ENCODE data around the gene CSK. TPM values are rescaled to one million over a fixed set of nuclear protein-coding genes. Genes with fewer than 3 reads are reported as not detected.
A peak's percentile ranks its signal among the peaks of the same experiment; 100 is the strongest.

CSK gene
- total RNA-seq, 2 donors from 2014 or later, result 64.3 to 68.5 TPM

- TF ChIP-seq CTCF (conservative IDR thresholded peaks at IDR 0.05), result no peak
- peak; percentile 93 for DNase-seq
- WGBS, 2 experiments (ENCODE audit: insufficient coverage in 1 of 2, insufficient read length in 1 of 2), result 43 to 48% methylated on average over 10 to 13 of the region's 13 CpGs
- H3K4me3 Mint-ChIP-seq, result no peak overlapping the region
- H3K27ac Mint-ChIP-seq, result peak overlapping the region; percentile 80
- H3K36me3 ChIP-seq (ENCODE audit: control insufficient read depth, insufficient read depth, low read length), result no peaks in the 10 kb centered on the region
- H3K9ac ChIP-seq (ENCODE audit: extremely low read depth, low read length, poor library complexity, severe bottlenecking), result no peak overlapping the region
- peaks cover 16% of the 10 kb centered on the region for H3K27me3 Mint-ChIP-seq (ENCODE audit: insufficient read depth)
- H3K4me1 Mint-ChIP-seq, result peaks cover 43% of the 10 kb centered on the region
- H3K4me1 ChIP-seq (ENCODE audit: control insufficient read depth, insufficient read depth, low read length), result peaks cover 17% of the 10 kb centered on the region
- no peaks in the 10 kb centered on the region for H3K9me3 Mint-ChIP-seq
- peak overlapping the region; percentile 38 for H3K27ac ChIP-seq (ENCODE audit: low read depth, low read length)
- H3K4me3 ChIP-seq (ENCODE audit: low read length), result no peak overlapping the region
- no peaks in the 10 kb centered on the region for H3K9me3 ChIP-seq (ENCODE audit: control insufficient read depth, low read length)
- no peaks in the 10 kb centered on the region for H3K27me3 ChIP-seq (ENCODE audit: control insufficient read depth, insufficient read depth, low read length, poor library complexity, severe bottlenecking)
- H3K36me3 Mint-ChIP-seq (ENCODE audit: low read depth), result no peaks in the 10 kb centered on the region
These were observed 4.8 kb upstream of the CSK start for GRCh38 chr15:74776821-74777768.

GRCh38 chr15:74777769-74778598 lies 3.9 kb upstream of the CSK start:
- H3K9me3 Mint-ChIP-seq, result no peaks in the 10 kb centered on the region
- peak overlapping the region; percentile 27 for H3K27ac Mint-ChIP-seq
- H3K27ac ChIP-seq (ENCODE audit: low read depth, low read length), result peak overlapping the region; percentile 38
- DNase-seq, result no peak
- no peak overlapping the region for H3K4me3 ChIP-seq (ENCODE audit: low read length)
- H3K27me3 Mint-ChIP-seq (ENCODE audit: insufficient read depth), result peaks cover 16% of the 10 kb centered on the region
- peaks cover 18% of the 10 kb centered on the region for H3K4me1 ChIP-seq (ENCODE audit: control insufficient read depth, insufficient read depth, low read length)
- H3K36me3 Mint-ChIP-seq (ENCODE audit: low read depth), result no peaks in the 10 kb centered on the region
- H3K27me3 ChIP-seq (ENCODE audit: control insufficient read depth, insufficient read depth, low read length, poor library complexity, severe bottlenecking), result no peaks in the 10 kb centered on the region
- 85 to 88% methylated on average over 5 to 6 of the region's 6 CpGs for WGBS, 2 experiments (ENCODE audit: insufficient coverage in 1 of 2, insufficient read length in 1 of 2)
- H3K9ac ChIP-seq (ENCODE audit: extremely low read depth, low read length, poor library complexity, severe bottlenecking), result no peak overlapping the region
- peaks cover 42% of the 10 kb centered on the region for H3K4me1 Mint-ChIP-seq
- no peak overlapping the region for H3K4me3 Mint-ChIP-seq
- TF ChIP-seq CTCF (conservative IDR thresholded peaks at IDR 0.05), result no peak
- no peaks in the 10 kb centered on the region for H3K9me3 ChIP-seq (ENCODE audit: control insufficient read depth, low read length)
- no peaks in the 10 kb centered on the region for H3K36me3 ChIP-seq (ENCODE audit: control insufficient read depth, insufficient read depth, low read length)

- no peak overlapping the region for H3K27ac Mint-ChIP-seq
- no peaks in the 10 kb centered on the region for H3K9me3 ChIP-seq (ENCODE audit: control insufficient read depth, low read length)
- WGBS, 2 experiments (ENCODE audit: insufficient coverage in 1 of 2, insufficient read length in 1 of 2), result 88 to 100% methylated on average over 1 to 5 of the region's 5 CpGs
- TF ChIP-seq CTCF (conservative IDR thresholded peaks at IDR 0.05), result no peak
- no peak overlapping the region for H3K27ac ChIP-seq (ENCODE audit: low read depth, low read length)
- no peaks in the 10 kb centered on the region for H3K36me3 ChIP-seq (ENCODE audit: control insufficient read depth, insufficient read depth, low read length)
- no peak overlapping the region for H3K4me3 Mint-ChIP-seq
- H3K36me3 Mint-ChIP-seq (ENCODE audit: low read depth), result no peaks in the 10 kb centered on the region
- H3K27me3 Mint-ChIP-seq (ENCODE audit: insufficient read depth), result peaks cover 16% of the 10 kb centered on the region
- no peak for DNase-seq
- H3K9ac ChIP-seq (ENCODE audit: extremely low read depth, low read length, poor library complexity, severe bottlenecking), result no peak overlapping the region
- H3K4me1 ChIP-seq (ENCODE audit: control insufficient read depth, insufficient read depth, low read length), result peaks cover 16% of the 10 kb centered on the region
- H3K4me1 Mint-ChIP-seq, result peaks cover 42% of the 10 kb centered on the region
- H3K9me3 Mint-ChIP-seq, result no peaks in the 10 kb centered on the region
- no peaks in the 10 kb centered on the region for H3K27me3 ChIP-seq (ENCODE audit: control insufficient read depth, insufficient read depth, low read length, poor library complexity, severe bottlenecking)
- no peak overlapping the region for H3K4me3 ChIP-seq (ENCODE audit: low read length)
These were observed 3.3 kb upstream of the CSK start for GRCh38 chr15:74778599-74778970.

Measured in endodermal cell (in vitro differentiated cells).